ENCODE measurements around the gene CFAP47.

Gene CFAP47

DNA sequence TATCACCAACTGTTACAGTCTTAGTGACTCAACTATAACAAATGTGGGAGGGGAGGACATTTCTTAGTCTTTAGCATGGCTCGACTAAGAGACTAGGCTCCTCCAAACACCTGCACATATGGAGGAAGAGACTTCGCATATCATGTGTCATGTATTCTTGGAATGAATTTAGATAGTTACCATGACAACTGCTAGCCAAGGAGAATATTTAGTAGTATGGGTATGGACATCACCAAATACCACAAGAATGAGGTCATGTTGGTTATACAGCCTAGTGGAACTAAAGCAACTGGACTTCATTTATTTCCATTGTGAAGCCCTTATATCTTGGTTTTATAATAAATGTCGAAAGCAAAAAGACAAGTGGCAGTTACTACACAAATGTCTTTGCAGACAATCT, 512.3 kb downstream of the CFAP47 start:
- H3K9me3 ChIP-seq (ENCODE audit: control insufficient read depth, insufficient read depth, low read length) = no peaks in the 10 kb centered on the region
- H3K9me2 ChIP-seq (replicated peaks; ENCODE audit: control insufficient read depth, low read length) = no peaks in the 10 kb centered on the region
- TF ChIP-seq EZH2phosphoT487 (IDR thresholded peaks at IDR 0.05; ENCODE audit: borderline replicate concordance, low read length) = no peak
- no peak for TF ChIP-seq CTCF (IDR thresholded peaks at IDR 0.05; ENCODE audit: low read depth, low read length, poor library complexity, severe bottlenecking)
- H3K27ac ChIP-seq (ENCODE audit: low read depth, low read length) = no peak overlapping the region
- H3F3A ChIP-seq (ENCODE audit: control insufficient read depth, insufficient read depth) = no peaks in the 10 kb centered on the region
- no peak overlapping the region for H3K4me2 ChIP-seq (ENCODE audit: low read length)
- H3K27me3 ChIP-seq (ENCODE audit: control insufficient read depth, low read length) = no peaks in the 10 kb centered on the region
- H3K36me3 ChIP-seq (ENCODE audit: control insufficient read depth, low read length) = no peaks in the 10 kb centered on the region
- no peaks in the 10 kb centered on the region for H3K4me1 ChIP-seq (ENCODE audit: control insufficient read depth, low read length)
- H3K79me2 ChIP-seq (ENCODE audit: control insufficient read depth, low read length) = no peaks in the 10 kb centered on the region
- no peaks in the 10 kb centered on the region for H4K20me1 ChIP-seq (ENCODE audit: control insufficient read depth, insufficient read depth, low read depth, low read length)
- H3K4me3 ChIP-seq (ENCODE audit: low read length) = no peak overlapping the region

- TF ChIP-seq EZH2phosphoT487 (IDR thresholded peaks at IDR 0.05; ENCODE audit: borderline replicate concordance, low read length) = no peak
- Histone ChIP-seq H3K79me2 (ENCODE audit: control insufficient read depth, low read length) (no peaks in the 10 kb centered on the region), H3K27me3 (ENCODE audit: control insufficient read depth, low read length) (no peaks in the 10 kb centered on the region), H3K4me2 (ENCODE audit: low read length) (no peak overlapping the region), H3F3A (ENCODE audit: control insufficient read depth, insufficient read depth) (no peaks in the 10 kb centered on the region), H3K9me2 (replicated peaks; ENCODE audit: control insufficient read depth, low read length) (no peaks in the 10 kb centered on the region), H4K20me1 (ENCODE audit: control insufficient read depth, insufficient read depth, low read depth, low read length) (no peaks in the 10 kb centered on the region), H3K36me3 (ENCODE audit: control insufficient read depth, low read length) (no peaks in the 10 kb centered on the region), H3K4me1 (ENCODE audit: control insufficient read depth, low read length) (no peaks in the 10 kb centered on the region), H3K9me3 (ENCODE audit: control insufficient read depth, insufficient read depth, low read length) (no peaks in the 10 kb centered on the region), H3K27ac (ENCODE audit: low read depth, low read length) (no peak overlapping the region), H3K4me3 (ENCODE audit: low read length) (no peak overlapping the region)
These were observed 515.0 kb downstream of the CFAP47 start for GRCh38 chrX:36434522-36434921.
